HepG2 (cell line): ENCODE results near the gene OLFM2.

Source experiments
- EZH2 ChIP-seq: conservative IDR thresholded peaks from 2 replicates; pipeline ENCODE4 v1.6.1; 2012; ENCODE audit warnings: mild to moderate bottlenecking, low read depth, low read length, moderate library complexity
- FOXJ3 ChIP-seq: sonication (generic); formaldehyde crosslinking; IDR thresholded peaks from 2 replicates; pipeline ENCODE4 v1.4.0; 2020; ENCODE audit warnings: missing genetic modification reagents, mild to moderate bottlenecking, borderline replicate concordance
- SRF ChIP-seq: IDR thresholded peaks from 2 replicates; pipeline ENCODE4 v1.6.1; 2011; ENCODE audit warnings: mild to moderate bottlenecking, low read depth, low read length, moderate library complexity
- ZNF12 ChIP-seq: sonication (generic); formaldehyde crosslinking; IDR thresholded peaks from 2 replicates; pipeline ENCODE4 v1.5.0; 2020; ENCODE audit warnings: missing genetic modification reagents
- TF ChIP-seq, protein P1 (sequence below): IDR thresholded peaks from 2 replicates; pipeline ENCODE4 v1.6.1; 2016; ENCODE audit warnings: low read depth
- TF ChIP-seq, protein P2 (sequence below): IDR thresholded peaks from 2 replicates; pipeline ENCODE4 v1.6.1; 2012; ENCODE audit warnings: inconsistent platforms
- TF ChIP-seq, protein P3 (sequence below): sonication (generic); formaldehyde crosslinking; IDR thresholded peaks from 2 replicates; pipeline ENCODE4 v1.8.1; 2023; ENCODE audit warnings: missing genetic modification reagents, inconsistent platforms, borderline replicate concordance

DNA sequence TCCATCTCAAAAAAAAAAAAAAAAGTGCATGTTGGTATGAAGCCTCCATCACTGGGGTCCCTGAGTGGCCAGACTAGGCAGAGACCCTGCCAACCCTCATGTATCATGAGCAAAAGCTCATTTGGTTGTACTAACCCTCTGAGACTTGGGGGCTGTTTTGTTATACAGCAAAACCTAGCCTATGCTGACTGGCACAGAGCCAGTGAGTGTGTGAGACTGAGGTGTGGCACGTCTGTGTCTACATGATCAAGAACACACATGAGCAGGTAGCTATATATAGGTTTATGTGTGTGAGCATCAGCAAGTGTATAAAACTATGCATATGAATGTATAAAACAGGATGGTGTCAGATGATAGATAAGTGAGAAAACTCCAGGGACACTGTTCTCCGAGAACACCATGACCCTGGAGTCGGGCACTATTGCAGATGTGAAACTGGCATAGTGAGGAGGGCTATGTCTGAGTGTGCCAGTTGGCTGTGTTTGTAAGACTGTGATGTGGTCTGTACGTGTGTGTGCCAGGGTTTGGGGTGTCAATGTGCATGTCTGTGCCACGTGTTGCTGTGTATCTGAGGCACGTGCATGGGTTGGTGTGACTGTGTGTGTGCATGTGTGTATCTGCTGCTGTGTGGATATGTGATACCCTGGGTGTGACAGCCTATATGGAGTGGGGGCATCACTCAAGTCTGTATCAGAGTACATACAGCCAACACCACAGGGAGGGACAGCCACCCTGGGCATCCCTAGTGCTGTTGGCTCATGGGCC, 44.5 kb downstream of the OLFM2 start:
- TF ChIP-seq, protein P1, sequence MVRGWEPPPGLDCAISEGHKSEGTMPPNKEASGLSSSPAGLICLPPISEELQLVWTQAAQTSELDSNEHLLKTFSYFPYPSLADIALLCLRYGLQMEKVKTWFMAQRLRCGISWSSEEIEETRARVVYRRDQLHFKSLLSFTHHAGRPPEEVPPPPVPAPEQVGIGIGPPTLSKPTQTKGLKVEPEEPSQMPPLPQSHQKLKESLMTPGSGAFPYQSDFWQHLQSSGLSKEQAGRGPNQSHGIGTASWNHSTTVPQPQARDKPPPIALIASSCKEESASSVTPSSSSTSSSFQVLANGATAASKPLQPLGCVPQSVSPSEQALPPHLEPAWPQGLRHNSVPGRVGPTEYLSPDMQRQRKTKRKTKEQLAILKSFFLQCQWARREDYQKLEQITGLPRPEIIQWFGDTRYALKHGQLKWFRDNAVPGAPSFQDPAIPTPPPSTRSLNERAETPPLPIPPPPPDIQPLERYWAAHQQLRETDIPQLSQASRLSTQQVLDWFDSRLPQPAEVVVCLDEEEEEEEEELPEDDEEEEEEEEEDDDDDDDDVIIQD (CRISPR knock-in tag): no peak
- no peak for TF ChIP-seq FOXJ3 (CRISPR knock-in tag)
- TF ChIP-seq SRF: no peak
- TF ChIP-seq, protein P2, sequence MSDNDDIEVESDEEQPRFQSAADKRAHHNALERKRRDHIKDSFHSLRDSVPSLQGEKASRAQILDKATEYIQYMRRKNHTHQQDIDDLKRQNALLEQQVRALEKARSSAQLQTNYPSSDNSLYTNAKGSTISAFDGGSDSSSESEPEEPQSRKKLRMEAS: no peak
- TF ChIP-seq, protein P3, sequence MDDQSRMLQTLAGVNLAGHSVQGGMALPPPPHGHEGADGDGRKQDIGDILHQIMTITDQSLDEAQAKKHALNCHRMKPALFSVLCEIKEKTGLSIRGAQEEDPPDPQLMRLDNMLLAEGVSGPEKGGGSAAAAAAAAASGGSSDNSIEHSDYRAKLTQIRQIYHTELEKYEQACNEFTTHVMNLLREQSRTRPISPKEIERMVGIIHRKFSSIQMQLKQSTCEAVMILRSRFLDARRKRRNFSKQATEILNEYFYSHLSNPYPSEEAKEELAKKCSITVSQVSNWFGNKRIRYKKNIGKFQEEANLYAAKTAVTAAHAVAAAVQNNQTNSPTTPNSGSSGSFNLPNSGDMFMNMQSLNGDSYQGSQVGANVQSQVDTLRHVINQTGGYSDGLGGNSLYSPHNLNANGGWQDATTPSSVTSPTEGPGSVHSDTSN: no peak
- TF ChIP-seq ZNF12 (CRISPR knock-in tag): peak; percentile 97
- TF ChIP-seq EZH2: no peak
